HEK293 (cell line): ENCODE data around the gene MTHFD1L.

Source experiments
- CTCF ChIA-PET: fragments of 350-600 bp; formaldehyde crosslinking; extraction: SDS; loops from one replicate; lab custom pipeline; 2021; ENCODE audit warnings: antibody characterized with exemption; lab: Yijun Ruan, JAX
- POLR2A ChIA-PET: fragments of 300-600 bp; formaldehyde crosslinking; extraction: SDS; loops from one replicate; lab custom pipeline; 2020; ENCODE audit warnings: antibody characterized with exemption, inconsistent platforms; lab: Yijun Ruan, JAX
- H3K27ac ChIP-seq: fragments of 200-500 bp; sonication (Bioruptor generic); 2 replicates; pipeline ENCODE4 v1.5.1; 2014; ENCODE audit warnings: low read depth, low read length, control low read depth, inconsistent platforms; ENCODE audit errors: extremely low read depth
- H3K36me3 ChIP-seq, 2 experiments: fragments of 200-500 bp in 1 of 2; sonication (Bioruptor generic) in 1 of 2; 1 replicate in 1 of 2; 2 replicates in 1 of 2; pipeline ENCODE4 v1.5.1; 2014 to 2017; ENCODE audit warnings: inconsistent platforms in 2 of 2, low read length in 2 of 2; ENCODE audit not compliant: control insufficient read depth in 2 of 2, insufficient read depth in 1 of 2
- H3K4me1 ChIP-seq: fragments of 200-500 bp; sonication (Bioruptor generic); 2 replicates; pipeline ENCODE4 v1.5.1; 2014; ENCODE audit warnings: mild to moderate bottlenecking, low read length, inconsistent platforms; ENCODE audit not compliant: control insufficient read depth, insufficient read depth
- H3K4me3 ChIP-seq: 2 replicates; pipeline ENCODE4 v1.5.1; 2011; ENCODE audit warnings: low read depth, mild to moderate bottlenecking, control low read depth, low read length, moderate library complexity
- H3K9me3 ChIP-seq: fragments of 200-500 bp; sonication (Bioruptor generic); 2 replicates; pipeline ENCODE4 v1.5.1; 2014; ENCODE audit warnings: low read depth, low read length, inconsistent platforms; ENCODE audit not compliant: control insufficient read depth, insufficient read depth
- GLIS2 ChIP-seq: fragments of 450-650 bp; formaldehyde crosslinking; IDR thresholded peaks from 2 replicates; pipeline ENCODE4 v1.5.1; 2016; ENCODE audit warnings: missing biosample characterization, missing genetic modification characterization
- SP7 ChIP-seq: fragments of 450-650 bp; formaldehyde crosslinking; IDR thresholded peaks from 2 replicates; pipeline ENCODE4 v1.5.1; 2016; ENCODE audit warnings: missing biosample characterization, missing genetic modification characterization
- ZBTB20 ChIP-seq: fragments of 450-650 bp; formaldehyde crosslinking; IDR thresholded peaks from 2 replicates; pipeline ENCODE4 v1.5.1; 2016; ENCODE audit warnings: missing biosample characterization, missing genetic modification characterization
- ZNF10 ChIP-seq: fragments of 450-650 bp; formaldehyde crosslinking; IDR thresholded peaks from 2 replicates; pipeline ENCODE4 v1.5.1; 2017; ENCODE audit warnings: missing biosample characterization, missing genetic modification characterization
- ZNF146 ChIP-seq: fragments of 450-650 bp; formaldehyde crosslinking; IDR thresholded peaks from 2 replicates; pipeline ENCODE4 v1.5.1; 2016; ENCODE audit warnings: missing biosample characterization, missing genetic modification characterization
- ZNF174 ChIP-seq: fragments of 450-650 bp; formaldehyde crosslinking; IDR thresholded peaks from 2 replicates; pipeline ENCODE4 v1.5.0; 2017; ENCODE audit warnings: missing biosample characterization, mild to moderate bottlenecking, missing genetic modification characterization
- ZNF184 ChIP-seq: fragments of 450-650 bp; IDR thresholded peaks from 2 replicates; pipeline ENCODE4 v1.5.1; 2018; ENCODE audit warnings: missing biosample characterization, mild to moderate bottlenecking, missing genetic modification characterization
- ZNF202 ChIP-seq: fragments of 450-650 bp; formaldehyde crosslinking; IDR thresholded peaks from 2 replicates; pipeline ENCODE4 v1.5.1; 2016; ENCODE audit warnings: missing biosample characterization, missing genetic modification characterization, borderline replicate concordance
- ZNF221 ChIP-seq: fragments of 450-650 bp; formaldehyde crosslinking; IDR thresholded peaks from 2 replicates; pipeline ENCODE4 v1.5.1; 2017; ENCODE audit warnings: missing biosample characterization, missing genetic modification characterization, borderline replicate concordance
- ZNF223 ChIP-seq: fragments of 450-650 bp; formaldehyde crosslinking; IDR thresholded peaks from 2 replicates; pipeline ENCODE4 v1.5.1; 2016; ENCODE audit warnings: missing biosample characterization, missing genetic modification characterization
- ZNF510 ChIP-seq: fragments of 450-650 bp; formaldehyde crosslinking; IDR thresholded peaks from 2 replicates; pipeline ENCODE4 v1.5.1; 2018; ENCODE audit warnings: mild to moderate bottlenecking, missing genetic modification characterization, missing biosample characterization; ENCODE audit not compliant: insufficient replicate concordance
- ZNF529 ChIP-seq: fragments of 450-650 bp; formaldehyde crosslinking; IDR thresholded peaks from 2 replicates; pipeline ENCODE4 v1.5.1; 2017; ENCODE audit warnings: missing genetic modification characterization, missing biosample characterization; ENCODE audit not compliant: insufficient replicate concordance
- ZNF629 ChIP-seq: fragments of 450-650 bp; formaldehyde crosslinking; IDR thresholded peaks from 2 replicates; pipeline ENCODE4 v1.5.1; 2017; ENCODE audit warnings: missing biosample characterization, missing genetic modification characterization
- ZNF670 ChIP-seq: fragments of 450-650 bp; formaldehyde crosslinking; IDR thresholded peaks from 2 replicates; pipeline ENCODE4 v1.5.1; 2016; ENCODE audit warnings: missing biosample characterization, missing genetic modification characterization, low read depth
- TF ChIP-seq, protein P1 (sequence below): fragments of 450-650 bp; formaldehyde crosslinking; IDR thresholded peaks from 2 replicates; pipeline ENCODE4 v1.5.1; 2016; ENCODE audit warnings: missing biosample characterization, missing genetic modification characterization
- TF ChIP-seq, protein P2 (sequence below): fragments of 450-650 bp; formaldehyde crosslinking; conservative IDR thresholded peaks from 2 replicates; pipeline ENCODE4 v1.5.1; 2016; ENCODE audit warnings: low read depth, missing biosample characterization, missing genetic modification characterization
- TF ChIP-seq, protein P3 (sequence below): fragments of 450-650 bp; formaldehyde crosslinking; IDR thresholded peaks from 2 replicates; pipeline ENCODE4 v1.5.1; 2016; ENCODE audit warnings: missing biosample characterization, missing genetic modification characterization
- TF ChIP-seq, protein P4 (sequence below): fragments of 450-650 bp; IDR thresholded peaks from 2 replicates; pipeline ENCODE4 v1.5.1; 2018; ENCODE audit warnings: missing biosample characterization, mild to moderate bottlenecking, missing genetic modification characterization
- TF ChIP-seq, protein P5 (sequence below): fragments of 450-650 bp; formaldehyde crosslinking; IDR thresholded peaks from 2 replicates; pipeline ENCODE4 v1.5.1; 2016; ENCODE audit warnings: missing biosample characterization, missing genetic modification characterization
- TF ChIP-seq, protein P6 (sequence below): fragments of 450-650 bp; formaldehyde crosslinking; IDR thresholded peaks from 2 replicates; pipeline ENCODE4 v1.5.1; 2016; ENCODE audit warnings: missing biosample characterization, missing genetic modification characterization
- TF ChIP-seq, protein P7 (sequence below): fragments of 450-650 bp; formaldehyde crosslinking; IDR thresholded peaks from 2 replicates; pipeline ENCODE4 v1.5.1; 2016; ENCODE audit warnings: missing biosample characterization, missing genetic modification characterization

Gene MTHFD1L

DNA sequence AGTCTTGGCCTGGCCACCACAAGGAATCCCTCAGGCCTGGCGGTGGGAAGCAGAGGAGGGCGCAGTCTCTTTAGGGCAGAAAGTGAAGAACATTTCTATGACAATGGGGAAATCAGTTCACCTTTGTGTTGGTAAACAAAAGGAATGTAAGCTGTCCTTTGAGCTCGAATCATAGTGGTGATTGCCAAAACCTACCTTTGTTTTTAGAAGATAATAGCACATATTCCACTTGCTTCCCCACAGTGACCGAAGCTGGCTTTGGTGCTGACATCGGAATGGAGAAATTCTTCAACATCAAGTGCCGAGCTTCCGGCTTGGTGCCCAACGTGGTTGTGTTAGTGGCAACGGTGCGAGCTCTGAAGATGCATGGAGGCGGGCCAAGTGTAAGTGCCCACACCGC lies 144.1 kb downstream of the MTHFD1L start:
- CTCF ChIA-PET, result interaction anchor here (24.7 kb wide), 1 partner anchor 320 kb away, joined by 512 read pairs; no protein-coding TSS in a partner anchor

DNA sequence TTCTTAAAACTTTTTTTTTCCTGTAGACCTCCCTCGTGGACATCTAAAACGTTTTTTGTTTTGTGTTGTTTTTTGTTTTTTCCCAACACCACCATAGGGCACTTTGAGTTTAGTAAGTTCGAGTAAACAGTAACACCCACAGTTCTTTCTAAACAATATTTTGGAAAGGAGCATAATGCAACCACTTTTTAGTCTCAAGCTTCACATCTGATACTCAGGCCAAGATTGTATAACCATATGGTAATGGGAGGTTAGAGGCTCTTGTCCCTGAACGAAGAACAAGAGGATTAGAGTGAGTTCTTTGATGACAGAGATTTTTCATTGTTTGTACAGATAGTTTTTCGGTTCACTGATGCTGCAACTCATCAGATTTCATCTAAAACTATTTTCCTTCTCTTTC lies 144.6 kb downstream of the MTHFD1L start:
- Histone ChIP-seq H3K9me3 (no peaks in the 10 kb centered on the region), H3K27ac (no peak overlapping the region), H3K36me3 (no peaks in the 10 kb centered on the region), H3K4me3 (no peak overlapping the region), H3K4me1 (peaks cover under 1% of the 10 kb centered on the region; the same call in 1 of the 2 replicates)
- POLR2A ChIA-PET, result no interaction called here
- CTCF ChIA-PET, result interaction anchor here (0.8 to 24.7 kb wide), 2 partner anchors 319 to 414 kb away, joined by 4 to 512 read pairs; no protein-coding TSS in a partner anchor
- TF ChIP-seq ZNF202 (no peak), GLIS2 (no peak), ZNF223 (no peak), ZNF146 (tag by site-specific recombination) (no peak), ZNF174 (tag by site-specific recombination) (no peak), ZNF670 (tag by site-specific recombination) (no peak), SP7 (tag by site-specific recombination) (no peak)
- TF ChIP-seq, protein P1, sequence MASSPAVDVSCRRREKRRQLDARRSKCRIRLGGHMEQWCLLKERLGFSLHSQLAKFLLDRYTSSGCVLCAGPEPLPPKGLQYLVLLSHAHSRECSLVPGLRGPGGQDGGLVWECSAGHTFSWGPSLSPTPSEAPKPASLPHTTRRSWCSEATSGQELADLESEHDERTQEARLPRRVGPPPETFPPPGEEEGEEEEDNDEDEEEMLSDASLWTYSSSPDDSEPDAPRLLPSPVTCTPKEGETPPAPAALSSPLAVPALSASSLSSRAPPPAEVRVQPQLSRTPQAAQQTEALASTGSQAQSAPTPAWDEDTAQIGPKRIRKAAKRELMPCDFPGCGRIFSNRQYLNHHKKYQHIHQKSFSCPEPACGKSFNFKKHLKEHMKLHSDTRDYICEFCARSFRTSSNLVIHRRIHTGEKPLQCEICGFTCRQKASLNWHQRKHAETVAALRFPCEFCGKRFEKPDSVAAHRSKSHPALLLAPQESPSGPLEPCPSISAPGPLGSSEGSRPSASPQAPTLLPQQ (tag by site-specific recombination), result no peak
- TF ChIP-seq, protein P2, sequence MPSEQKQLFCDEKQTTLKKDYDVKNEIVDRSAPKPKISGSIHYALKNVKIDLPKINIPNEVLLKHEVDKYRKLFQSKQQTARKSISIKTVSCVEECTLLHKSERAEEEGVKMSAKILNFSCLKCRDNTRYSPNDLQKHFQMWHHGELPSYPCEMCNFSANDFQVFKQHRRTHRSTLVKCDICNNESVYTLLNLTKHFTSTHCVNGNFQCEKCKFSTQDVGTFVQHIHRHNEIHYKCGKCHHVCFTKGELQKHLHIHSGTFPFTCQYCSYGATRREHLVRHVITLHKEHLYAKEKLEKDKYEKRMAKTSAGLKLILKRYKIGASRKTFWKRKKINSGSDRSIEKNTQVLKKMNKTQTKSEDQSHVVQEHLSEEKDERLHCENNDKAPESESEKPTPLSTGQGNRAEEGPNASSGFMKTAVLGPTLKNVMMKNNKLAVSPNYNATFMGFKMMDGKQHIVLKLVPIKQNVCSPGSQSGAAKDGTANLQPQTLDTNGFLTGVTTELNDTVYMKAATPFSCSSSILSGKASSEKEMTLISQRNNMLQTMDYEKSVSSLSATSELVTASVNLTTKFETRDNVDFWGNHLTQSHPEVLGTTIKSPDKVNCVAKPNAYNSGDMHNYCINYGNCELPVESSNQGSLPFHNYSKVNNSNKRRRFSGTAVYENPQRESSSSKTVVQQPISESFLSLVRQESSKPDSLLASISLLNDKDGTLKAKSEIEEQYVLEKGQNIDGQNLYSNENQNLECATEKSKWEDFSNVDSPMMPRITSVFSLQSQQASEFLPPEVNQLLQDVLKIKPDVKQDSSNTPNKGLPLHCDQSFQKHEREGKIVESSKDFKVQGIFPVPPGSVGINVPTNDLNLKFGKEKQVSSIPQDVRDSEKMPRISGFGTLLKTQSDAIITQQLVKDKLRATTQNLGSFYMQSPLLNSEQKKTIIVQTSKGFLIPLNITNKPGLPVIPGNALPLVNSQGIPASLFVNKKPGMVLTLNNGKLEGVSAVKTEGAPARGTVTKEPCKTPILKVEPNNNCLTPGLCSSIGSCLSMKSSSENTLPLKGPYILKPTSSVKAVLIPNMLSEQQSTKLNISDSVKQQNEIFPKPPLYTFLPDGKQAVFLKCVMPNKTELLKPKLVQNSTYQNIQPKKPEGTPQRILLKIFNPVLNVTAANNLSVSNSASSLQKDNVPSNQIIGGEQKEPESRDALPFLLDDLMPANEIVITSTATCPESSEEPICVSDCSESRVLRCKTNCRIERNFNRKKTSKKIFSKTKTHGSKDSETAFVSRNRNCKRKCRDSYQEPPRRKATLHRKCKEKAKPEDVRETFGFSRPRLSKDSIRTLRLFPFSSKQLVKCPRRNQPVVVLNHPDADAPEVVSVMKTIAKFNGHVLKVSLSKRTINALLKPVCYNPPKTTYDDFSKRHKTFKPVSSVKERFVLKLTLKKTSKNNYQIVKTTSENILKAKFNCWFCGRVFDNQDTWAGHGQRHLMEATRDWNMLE, result no peak
- TF ChIP-seq, protein P3, sequence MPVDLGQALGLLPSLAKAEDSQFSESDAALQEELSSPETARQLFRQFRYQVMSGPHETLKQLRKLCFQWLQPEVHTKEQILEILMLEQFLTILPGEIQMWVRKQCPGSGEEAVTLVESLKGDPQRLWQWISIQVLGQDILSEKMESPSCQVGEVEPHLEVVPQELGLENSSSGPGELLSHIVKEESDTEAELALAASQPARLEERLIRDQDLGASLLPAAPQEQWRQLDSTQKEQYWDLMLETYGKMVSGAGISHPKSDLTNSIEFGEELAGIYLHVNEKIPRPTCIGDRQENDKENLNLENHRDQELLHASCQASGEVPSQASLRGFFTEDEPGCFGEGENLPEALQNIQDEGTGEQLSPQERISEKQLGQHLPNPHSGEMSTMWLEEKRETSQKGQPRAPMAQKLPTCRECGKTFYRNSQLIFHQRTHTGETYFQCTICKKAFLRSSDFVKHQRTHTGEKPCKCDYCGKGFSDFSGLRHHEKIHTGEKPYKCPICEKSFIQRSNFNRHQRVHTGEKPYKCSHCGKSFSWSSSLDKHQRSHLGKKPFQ, result no peak
- TF ChIP-seq, protein P4, sequence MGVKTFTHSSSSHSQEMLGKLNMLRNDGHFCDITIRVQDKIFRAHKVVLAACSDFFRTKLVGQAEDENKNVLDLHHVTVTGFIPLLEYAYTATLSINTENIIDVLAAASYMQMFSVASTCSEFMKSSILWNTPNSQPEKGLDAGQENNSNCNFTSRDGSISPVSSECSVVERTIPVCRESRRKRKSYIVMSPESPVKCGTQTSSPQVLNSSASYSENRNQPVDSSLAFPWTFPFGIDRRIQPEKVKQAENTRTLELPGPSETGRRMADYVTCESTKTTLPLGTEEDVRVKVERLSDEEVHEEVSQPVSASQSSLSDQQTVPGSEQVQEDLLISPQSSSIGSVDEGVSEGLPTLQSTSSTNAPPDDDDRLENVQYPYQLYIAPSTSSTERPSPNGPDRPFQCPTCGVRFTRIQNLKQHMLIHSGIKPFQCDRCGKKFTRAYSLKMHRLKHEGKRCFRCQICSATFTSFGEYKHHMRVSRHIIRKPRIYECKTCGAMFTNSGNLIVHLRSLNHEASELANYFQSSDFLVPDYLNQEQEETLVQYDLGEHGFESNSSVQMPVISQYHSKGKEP, result no peak
- TF ChIP-seq, protein P5, sequence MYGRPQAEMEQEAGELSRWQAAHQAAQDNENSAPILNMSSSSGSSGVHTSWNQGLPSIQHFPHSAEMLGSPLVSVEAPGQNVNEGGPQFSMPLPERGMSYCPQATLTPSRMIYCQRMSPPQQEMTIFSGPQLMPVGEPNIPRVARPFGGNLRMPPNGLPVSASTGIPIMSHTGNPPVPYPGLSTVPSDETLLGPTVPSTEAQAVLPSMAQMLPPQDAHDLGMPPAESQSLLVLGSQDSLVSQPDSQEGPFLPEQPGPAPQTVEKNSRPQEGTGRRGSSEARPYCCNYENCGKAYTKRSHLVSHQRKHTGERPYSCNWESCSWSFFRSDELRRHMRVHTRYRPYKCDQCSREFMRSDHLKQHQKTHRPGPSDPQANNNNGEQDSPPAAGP (tag by site-specific recombination), result no peak
- TF ChIP-seq, protein P6, sequence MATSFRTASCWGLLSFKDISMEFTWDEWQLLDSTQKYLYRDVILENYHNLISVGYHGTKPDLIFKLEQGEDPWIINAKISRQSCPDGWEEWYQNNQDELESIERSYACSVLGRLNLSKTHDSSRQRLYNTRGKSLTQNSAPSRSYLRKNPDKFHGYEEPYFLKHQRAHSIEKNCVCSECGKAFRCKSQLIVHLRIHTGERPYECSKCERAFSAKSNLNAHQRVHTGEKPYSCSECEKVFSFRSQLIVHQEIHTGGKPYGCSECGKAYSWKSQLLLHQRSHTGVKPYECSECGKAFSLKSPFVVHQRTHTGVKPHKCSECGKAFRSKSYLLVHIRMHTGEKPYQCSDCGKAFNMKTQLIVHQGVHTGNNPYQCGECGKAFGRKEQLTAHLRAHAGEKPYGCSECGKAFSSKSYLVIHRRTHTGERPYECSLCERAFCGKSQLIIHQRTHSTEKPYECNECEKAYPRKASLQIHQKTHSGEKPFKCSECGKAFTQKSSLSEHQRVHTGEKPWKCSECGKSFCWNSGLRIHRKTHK (tag by site-specific recombination), result no peak
- TF ChIP-seq, protein P7, sequence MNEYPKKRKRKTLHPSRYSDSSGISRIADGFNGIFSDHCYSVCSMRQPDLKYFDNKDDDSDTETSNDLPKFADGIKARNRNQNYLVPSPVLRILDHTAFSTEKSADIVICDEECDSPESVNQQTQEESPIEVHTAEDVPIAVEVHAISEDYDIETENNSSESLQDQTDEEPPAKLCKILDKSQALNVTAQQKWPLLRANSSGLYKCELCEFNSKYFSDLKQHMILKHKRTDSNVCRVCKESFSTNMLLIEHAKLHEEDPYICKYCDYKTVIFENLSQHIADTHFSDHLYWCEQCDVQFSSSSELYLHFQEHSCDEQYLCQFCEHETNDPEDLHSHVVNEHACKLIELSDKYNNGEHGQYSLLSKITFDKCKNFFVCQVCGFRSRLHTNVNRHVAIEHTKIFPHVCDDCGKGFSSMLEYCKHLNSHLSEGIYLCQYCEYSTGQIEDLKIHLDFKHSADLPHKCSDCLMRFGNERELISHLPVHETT (tag by site-specific recombination), result no peak

More for the DNA sequence above, 144.1 kb downstream of the MTHFD1L start:
- no peak for TF ChIP-seq ZNF529
- TF ChIP-seq ZNF184 (tag by site-specific recombination), result no peak
- TF ChIP-seq ZNF10 (tag by site-specific recombination), result no peak
- no peak for TF ChIP-seq ZNF221 (tag by site-specific recombination)
- TF ChIP-seq ZBTB20 (tag by site-specific recombination), result no peak
- TF ChIP-seq ZNF174 (tag by site-specific recombination), result no peak
- TF ChIP-seq ZNF629 (tag by site-specific recombination), result no peak
- TF ChIP-seq, protein P3, result no peak
- no peak for TF ChIP-seq ZNF510 (tag by site-specific recombination)
- Histone ChIP-seq H3K4me3 (no peak overlapping the region), H3K4me1 (peaks cover 5% of the 10 kb centered on the region), H3K36me3 (no peaks in the 10 kb centered on the region), H3K27ac (no peak overlapping the region), H3K9me3 (no peaks in the 10 kb centered on the region)
- POLR2A ChIA-PET, result interaction anchor here (0.7 kb wide), 1 partner anchor 307 kb away, joined by 3 read pairs; no protein-coding TSS in a partner anchor
